ENCODE results near the gene PARP12. TPM values are rescaled to one million over a fixed set of nuclear protein-coding genes. Genes with fewer than 3 reads are reported as not detected.

Gene PARP12
- total RNA-seq, 4 donors from 2014 or later, result 121 to 184 (median 156) TPM

DNA sequence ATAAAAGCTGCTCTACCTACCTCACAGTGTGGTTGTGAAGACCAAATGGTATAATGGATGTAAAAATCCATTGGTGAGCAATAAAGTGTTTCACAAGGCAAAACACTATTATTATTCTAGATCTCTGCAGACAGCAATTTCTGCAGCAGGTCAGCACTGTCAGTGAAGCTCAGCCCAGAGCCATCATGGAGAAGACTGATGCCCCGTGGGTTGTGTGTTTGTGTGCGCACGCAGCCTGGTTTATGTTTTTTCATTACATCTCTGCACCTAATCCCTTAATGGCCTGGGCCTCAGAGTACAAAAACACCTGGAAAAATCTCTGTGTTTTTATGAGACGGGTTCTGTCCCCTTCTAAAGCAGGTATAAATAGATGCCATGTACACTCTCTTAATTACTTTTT lies 64.2 kb downstream of the PARP12 start:
- no peaks in the 10 kb centered on the region for H3K4me1 ChIP-seq
- TF ChIP-seq, protein P1, sequence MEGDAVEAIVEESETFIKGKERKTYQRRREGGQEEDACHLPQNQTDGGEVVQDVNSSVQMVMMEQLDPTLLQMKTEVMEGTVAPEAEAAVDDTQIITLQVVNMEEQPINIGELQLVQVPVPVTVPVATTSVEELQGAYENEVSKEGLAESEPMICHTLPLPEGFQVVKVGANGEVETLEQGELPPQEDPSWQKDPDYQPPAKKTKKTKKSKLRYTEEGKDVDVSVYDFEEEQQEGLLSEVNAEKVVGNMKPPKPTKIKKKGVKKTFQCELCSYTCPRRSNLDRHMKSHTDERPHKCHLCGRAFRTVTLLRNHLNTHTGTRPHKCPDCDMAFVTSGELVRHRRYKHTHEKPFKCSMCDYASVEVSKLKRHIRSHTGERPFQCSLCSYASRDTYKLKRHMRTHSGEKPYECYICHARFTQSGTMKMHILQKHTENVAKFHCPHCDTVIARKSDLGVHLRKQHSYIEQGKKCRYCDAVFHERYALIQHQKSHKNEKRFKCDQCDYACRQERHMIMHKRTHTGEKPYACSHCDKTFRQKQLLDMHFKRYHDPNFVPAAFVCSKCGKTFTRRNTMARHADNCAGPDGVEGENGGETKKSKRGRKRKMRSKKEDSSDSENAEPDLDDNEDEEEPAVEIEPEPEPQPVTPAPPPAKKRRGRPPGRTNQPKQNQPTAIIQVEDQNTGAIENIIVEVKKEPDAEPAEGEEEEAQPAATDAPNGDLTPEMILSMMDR (IDR thresholded peaks at IDR 0.05), result no peak
- TF ChIP-seq POLR2A (IDR thresholded peaks at IDR 0.05), result no peak
- H3K4me3 ChIP-seq, result no peak overlapping the region
- no peak overlapping the region for H3K27ac ChIP-seq
- no peaks in the 10 kb centered on the region for H3K9me3 ChIP-seq
- no peaks in the 10 kb centered on the region for H3K27me3 ChIP-seq
- no peaks in the 10 kb centered on the region for H3K36me3 ChIP-seq
- no peak for DNase-seq

DNA sequence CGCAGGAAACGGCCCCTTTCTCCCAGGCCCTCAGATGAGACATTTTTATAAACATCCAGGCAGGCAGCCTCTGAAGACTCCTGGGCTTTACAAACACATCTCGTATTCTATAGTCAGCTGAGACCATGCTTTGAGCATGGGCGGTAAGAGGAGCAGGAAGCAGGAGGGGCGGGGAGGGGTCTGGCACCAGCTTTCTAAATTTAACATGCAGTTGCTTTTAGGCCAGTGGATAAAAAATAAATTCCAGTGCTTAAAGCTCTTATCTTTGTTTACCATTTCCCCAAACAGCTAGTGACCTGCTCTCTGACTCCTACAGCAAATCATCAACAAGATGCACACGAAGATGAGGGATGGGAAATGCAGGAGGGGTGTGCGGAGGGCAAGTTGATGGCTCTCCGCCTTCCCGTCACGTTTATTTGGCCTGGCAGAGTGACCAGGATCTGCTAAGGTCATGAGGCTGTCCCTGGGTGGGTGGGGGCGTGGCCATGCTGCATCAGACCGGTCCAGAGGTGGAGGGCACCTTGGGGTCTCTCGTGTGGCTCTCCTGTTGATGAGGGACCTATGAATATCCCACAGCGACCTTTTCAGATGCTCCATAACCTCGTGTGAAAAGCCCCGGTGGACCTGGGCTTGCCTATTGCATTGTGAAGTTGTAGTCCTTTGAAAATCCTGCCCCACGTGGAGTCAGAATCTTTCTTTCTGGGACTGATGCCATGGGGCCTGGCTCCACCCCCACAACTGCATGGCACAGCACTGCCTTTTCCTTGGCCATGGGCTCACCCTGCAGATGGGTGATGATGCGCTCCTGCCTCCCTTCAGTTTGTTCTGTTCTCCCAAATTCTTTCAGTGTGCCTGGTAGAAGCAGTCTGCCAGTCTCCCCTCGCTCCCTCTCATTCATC lies 67.5 kb downstream of the PARP12 start:
- Histone ChIP-seq H3K27ac (no peak overlapping the region), H3K4me3 (no peak overlapping the region), H3K9me3 (no peaks in the 10 kb centered on the region), H3K4me1 (no peaks in the 10 kb centered on the region), H3K36me3 (no peaks in the 10 kb centered on the region), H3K27me3 (no peaks in the 10 kb centered on the region)
- TF ChIP-seq POLR2A (IDR thresholded peaks at IDR 0.05), result no peak
- TF ChIP-seq, protein P1 (IDR thresholded peaks at IDR 0.05), result no peak
- DNase-seq, result no peak

DNA sequence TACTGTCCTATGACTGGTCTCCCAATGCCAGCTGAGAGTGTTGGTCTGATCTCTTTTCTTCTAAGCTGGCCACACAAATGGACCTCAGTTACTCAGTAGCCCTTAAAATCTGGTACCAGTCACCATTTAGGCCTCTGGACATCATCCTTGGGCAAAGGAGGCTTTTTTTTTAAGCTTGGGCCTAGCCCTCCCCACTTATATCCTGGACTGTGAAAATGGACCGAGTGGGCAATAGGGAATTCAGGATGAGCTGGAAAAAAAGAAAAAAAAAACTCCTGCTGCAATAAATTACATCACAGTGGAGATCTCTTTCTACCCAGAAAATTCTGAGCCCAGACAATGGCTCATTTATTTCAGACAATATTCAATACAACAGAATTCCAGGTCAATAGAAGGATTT lies 68.4 kb downstream of the PARP12 start:
- no peak for DNase-seq
- TF ChIP-seq POLR2A (IDR thresholded peaks at IDR 0.05), result no peak
- TF ChIP-seq, protein P1 (IDR thresholded peaks at IDR 0.05), result no peak

DNA sequence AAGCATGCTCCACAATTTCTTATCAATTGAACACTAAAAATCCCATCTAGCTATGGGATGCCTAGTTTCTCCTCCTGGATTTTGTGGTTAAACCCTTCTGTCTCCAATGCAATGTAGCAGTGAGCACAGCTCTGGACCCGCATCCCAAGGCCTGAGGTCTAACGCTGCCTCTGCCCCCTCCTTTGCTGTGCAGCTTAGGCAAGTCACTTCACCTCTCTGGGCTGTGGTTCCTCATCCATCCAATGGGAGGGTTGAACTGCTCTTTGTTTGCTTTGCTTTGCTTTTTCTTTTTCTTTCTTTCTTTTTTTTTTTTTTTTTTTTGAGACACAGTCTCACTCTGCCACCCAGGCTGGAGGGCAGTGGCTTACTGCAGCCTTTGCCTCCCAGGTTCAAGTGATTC lies 69.2 kb downstream of the PARP12 start:
- Histone ChIP-seq H3K9me3 (no peaks in the 10 kb centered on the region), H3K27me3 (no peaks in the 10 kb centered on the region), H3K4me1 (no peaks in the 10 kb centered on the region), H3K36me3 (no peaks in the 10 kb centered on the region), H3K4me3 (no peak overlapping the region), H3K27ac (no peak overlapping the region)
- TF ChIP-seq, protein P1 (IDR thresholded peaks at IDR 0.05), result no peak
- no peak for TF ChIP-seq POLR2A (IDR thresholded peaks at IDR 0.05)
- no peak for DNase-seq

More for the DNA sequence above, 68.4 kb downstream of the PARP12 start:
- no peaks in the 10 kb centered on the region for H3K4me1 ChIP-seq
- no peaks in the 10 kb centered on the region for H3K27me3 ChIP-seq
- no peaks in the 10 kb centered on the region for H3K36me3 ChIP-seq
- H3K27ac ChIP-seq, result no peak overlapping the region
- no peak overlapping the region for H3K4me3 ChIP-seq
- no peaks in the 10 kb centered on the region for H3K9me3 ChIP-seq

DNA sequence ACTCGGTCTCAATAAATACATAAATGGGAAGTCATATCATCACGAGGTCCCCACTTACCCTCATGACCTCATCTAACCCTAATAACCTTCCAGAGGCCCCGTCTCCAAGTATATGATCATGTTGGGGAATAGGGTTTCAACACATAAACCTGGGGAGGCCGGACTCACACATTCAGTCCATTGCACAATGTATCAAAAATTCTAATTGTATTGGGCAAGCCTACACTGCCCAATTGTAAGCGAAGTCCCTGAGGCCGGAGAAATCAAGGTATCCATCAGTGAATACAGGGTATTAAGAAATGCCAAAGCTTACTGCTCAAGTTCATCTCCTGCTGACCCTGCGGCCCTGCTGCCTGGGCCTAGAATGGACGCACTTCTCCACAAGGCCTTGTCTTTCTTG lies 69.6 kb downstream of the PARP12 start:
- H3K27ac ChIP-seq, result no peak overlapping the region
- H3K4me3 ChIP-seq, result no peak overlapping the region
- TF ChIP-seq POLR2A (IDR thresholded peaks at IDR 0.05), result no peak
- TF ChIP-seq, protein P1 (IDR thresholded peaks at IDR 0.05), result no peak
- no peaks in the 10 kb centered on the region for H3K36me3 ChIP-seq
- no peaks in the 10 kb centered on the region for H3K9me3 ChIP-seq
- H3K27me3 ChIP-seq, result no peaks in the 10 kb centered on the region
- no peaks in the 10 kb centered on the region for H3K4me1 ChIP-seq
- DNase-seq, result no peak
